ENCODE results near the gene ALG9.
"Not testable (repeated sequence)": the region's sequence is repeated elsewhere in the genome, so short reads cannot be mapped to it uniquely, and the experiment has no call there.

Gene ALG9

GRCh38 chr11:111870886-111871692 is at the start of gene ALG9:
ALG9 (minus strand) TSS chr11:111871581; CDS start chr11:111871482, 99 bp downstream.
- DNase-seq = peak; percentile 93

GRCh38 chr11:111920908-111921307 is 49.5 kb upstream of the ALG9 start:
- no peak for DNase-seq

- DNase-seq = no peak
Observed at GRCh38 chr11:111918390-111919256, 47.2 kb upstream of the ALG9 start, which contains the start of gene C11orf52. C11orf52 (plus strand) TSS chr11:111918913; CDS start chr11:111918973, 60 bp downstream.

- no peak for DNase-seq
Observed at GRCh38 chr11:111917788-111918187, 46.4 kb upstream of the ALG9 start.

GRCh38 chr11:111917312-111917711 is 45.9 kb upstream of the ALG9 start:
- DNase-seq = no peak

GRCh38 chr11:111916768-111917167 is 45.4 kb upstream of the ALG9 start:
- DNase-seq = no peak

- DNase-seq = no peak
Observed at GRCh38 chr11:111913997-111914396, 42.6 kb upstream of the ALG9 start.

- no peak for DNase-seq
Observed at GRCh38 chr11:111913031-111913861, 41.9 kb upstream of the ALG9 start.

GRCh38 chr11:111912535-111912934 is 41.2 kb upstream of the ALG9 start, which contains the start of gene HSPB2:
HSPB2 (plus strand) TSS chr11:111912734; CDS start chr11:111912830, 96 bp downstream.
- no peak for DNase-seq

- DNase-seq = no peak
Observed at GRCh38 chr11:111911563-111912401, 40.4 kb upstream of the ALG9 start, which contains the start of gene CRYAB. CRYAB (minus strand) TSS chr11:111911770; CDS start chr11:111911724, 46 bp downstream.

GRCh38 chr11:111910676-111911562 is 39.5 kb upstream of the ALG9 start:
- no peak for DNase-seq

- no peak for DNase-seq
Observed at GRCh38 chr11:111909378-111909777, 38.0 kb upstream of the ALG9 start.

- no peak for DNase-seq
Observed at GRCh38 chr11:111908639-111909305, 37.4 kb upstream of the ALG9 start.

- DNase-seq = no peak
Observed at GRCh38 chr11:111906680-111907079, 35.3 kb upstream of the ALG9 start.

GRCh38 chr11:111905411-111905810 is 34.0 kb upstream of the ALG9 start:
- no peak for DNase-seq

- no peak for DNase-seq
Observed at GRCh38 chr11:111886844-111887243, 15.5 kb upstream of the ALG9 start.

- no peak for DNase-seq
Observed at GRCh38 chr11:111886032-111886431, 14.7 kb upstream of the ALG9 start.

GRCh38 chr11:111885053-111885452 is 13.7 kb upstream of the ALG9 start:
- DNase-seq = not testable (repeated sequence)

GRCh38 chr11:111882202-111882601 is 10.8 kb upstream of the ALG9 start:
- DNase-seq = no peak

GRCh38 chr11:111879637-111879960 is 8.2 kb upstream of the ALG9 start:
- no peak for DNase-seq
